Mammary epithelial cell (primary cell): ENCODE data around the gene ADAMTS2.

Source experiments
- EZH2 ChIP-seq: IDR thresholded peaks from 2 replicates; pipeline ENCODE4 v1.6.1; 2012; ENCODE audit warnings: low read length, inconsistent platforms, borderline replicate concordance
- TF ChIP-seq, protein P1 (sequence below), 2 donors: IDR thresholded peaks in 1 of 2; conservative IDR thresholded peaks in 1 of 2; 2 replicates each; pipeline ENCODE4 v1.5.1; 2011 to 2012; ENCODE audit warnings: inconsistent platforms in 2 of 2, low read length in 2 of 2, mild to moderate bottlenecking in 2 of 2, control low read depth in 1 of 2, low read depth in 1 of 2; ENCODE audit not compliant: insufficient read depth in 1 of 2; ENCODE audit errors: extremely low read depth in 1 of 2

- TF ChIP-seq, protein P1, sequence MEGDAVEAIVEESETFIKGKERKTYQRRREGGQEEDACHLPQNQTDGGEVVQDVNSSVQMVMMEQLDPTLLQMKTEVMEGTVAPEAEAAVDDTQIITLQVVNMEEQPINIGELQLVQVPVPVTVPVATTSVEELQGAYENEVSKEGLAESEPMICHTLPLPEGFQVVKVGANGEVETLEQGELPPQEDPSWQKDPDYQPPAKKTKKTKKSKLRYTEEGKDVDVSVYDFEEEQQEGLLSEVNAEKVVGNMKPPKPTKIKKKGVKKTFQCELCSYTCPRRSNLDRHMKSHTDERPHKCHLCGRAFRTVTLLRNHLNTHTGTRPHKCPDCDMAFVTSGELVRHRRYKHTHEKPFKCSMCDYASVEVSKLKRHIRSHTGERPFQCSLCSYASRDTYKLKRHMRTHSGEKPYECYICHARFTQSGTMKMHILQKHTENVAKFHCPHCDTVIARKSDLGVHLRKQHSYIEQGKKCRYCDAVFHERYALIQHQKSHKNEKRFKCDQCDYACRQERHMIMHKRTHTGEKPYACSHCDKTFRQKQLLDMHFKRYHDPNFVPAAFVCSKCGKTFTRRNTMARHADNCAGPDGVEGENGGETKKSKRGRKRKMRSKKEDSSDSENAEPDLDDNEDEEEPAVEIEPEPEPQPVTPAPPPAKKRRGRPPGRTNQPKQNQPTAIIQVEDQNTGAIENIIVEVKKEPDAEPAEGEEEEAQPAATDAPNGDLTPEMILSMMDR (conservative IDR thresholded peaks at IDR 0.05 in 1 of 2, IDR thresholded peaks at IDR 0.05 in 1 of 2; ENCODE audit: extremely low read depth in 1 of 2, insufficient read depth in 1 of 2, low read depth in 1 of 2, low read length in 2 of 2), result no peak
- TF ChIP-seq EZH2, result no peak
Observed at GRCh38 chr5:179224741-179225140, 120.5 kb downstream of the ADAMTS2 start.
